ENCODE results near the gene FCHSD2.

FCHSD2 gene

GRCh38 chr11:73171436-73172161 lies 29.5 kb upstream of the FCHSD2 start:
- DNase-seq = no peak

- DNase-seq = no peak
These were observed 28.0 kb upstream of the FCHSD2 start for GRCh38 chr11:73170140-73170539.

- DNase-seq = no peak
These were observed 26.9 kb upstream of the FCHSD2 start for GRCh38 chr11:73168925-73169579.

- no peak for DNase-seq
These were observed 25.3 kb upstream of the FCHSD2 start for GRCh38 chr11:73167363-73167954.

- DNase-seq = no peak
These were observed 22.9 kb upstream of the FCHSD2 start for GRCh38 chr11:73164803-73165540.

- no peak for DNase-seq
These were observed 21.6 kb upstream of the FCHSD2 start for GRCh38 chr11:73163638-73164174.

- DNase-seq = no peak
These were observed 20.1 kb upstream of the FCHSD2 start for GRCh38 chr11:73162196-73162740.

- DNase-seq = no peak
These were observed 18.1 kb upstream of the FCHSD2 start for GRCh38 chr11:73160005-73160760.

- DNase-seq = no peak
These were observed 17.2 kb upstream of the FCHSD2 start for GRCh38 chr11:73159297-73159696.

- DNase-seq = no peak
These were observed 16.4 kb upstream of the FCHSD2 start for GRCh38 chr11:73158356-73159051.

- DNase-seq = peak; percentile 60
These were observed 15.2 kb upstream of the FCHSD2 start for GRCh38 chr11:73157101-73158010.

GRCh38 chr11:73156686-73157085 lies 14.6 kb upstream of the FCHSD2 start:
- DNase-seq = no peak

- no peak for DNase-seq
These were observed 14.0 kb upstream of the FCHSD2 start for GRCh38 chr11:73156114-73156513.

GRCh38 chr11:73155102-73155501 lies 13.0 kb upstream of the FCHSD2 start:
- no peak for DNase-seq

- DNase-seq = no peak
These were observed 12.1 kb upstream of the FCHSD2 start for GRCh38 chr11:73154178-73154577.

- no peak for DNase-seq
These were observed 10.9 kb upstream of the FCHSD2 start for GRCh38 chr11:73152861-73153483.

- no peak for DNase-seq
These were observed 10.2 kb upstream of the FCHSD2 start for GRCh38 chr11:73152086-73152853.

GRCh38 chr11:73151416-73151815 lies 9.3 kb upstream of the FCHSD2 start:
- DNase-seq = no peak

- DNase-seq = no peak
These were observed 7.0 kb upstream of the FCHSD2 start for GRCh38 chr11:73149105-73149504.

Data from right hindlimb (tissue), 1 donor.